HEK293T (cell line): ENCODE data around the gene TM4SF18.

Source experiments
- ELF4 ChIP-seq: fragments of 450-650 bp; IDR thresholded peaks from 2 replicates; pipeline ENCODE4 v1.6.1; 2017; ENCODE audit warnings: antibody characterized with exemption
- FOXA1 ChIP-seq: fragments of 450-650 bp; IDR thresholded peaks from 2 replicates; pipeline ENCODE4 v1.6.1; 2016; ENCODE audit warnings: mild to moderate bottlenecking
- HDGF ChIP-seq: fragments of 450-650 bp; IDR thresholded peaks from 2 replicates; pipeline ENCODE4 v1.6.1; 2017; ENCODE audit warnings: antibody characterized with exemption, borderline replicate concordance
- SP1 ChIP-seq: fragments of 450-650 bp; IDR thresholded peaks from 2 replicates; pipeline ENCODE4 v1.6.1; 2017
- ZNF384 ChIP-seq: fragments of 450-650 bp; IDR thresholded peaks from 2 replicates; pipeline ENCODE4 v1.6.1; 2016

DNA sequence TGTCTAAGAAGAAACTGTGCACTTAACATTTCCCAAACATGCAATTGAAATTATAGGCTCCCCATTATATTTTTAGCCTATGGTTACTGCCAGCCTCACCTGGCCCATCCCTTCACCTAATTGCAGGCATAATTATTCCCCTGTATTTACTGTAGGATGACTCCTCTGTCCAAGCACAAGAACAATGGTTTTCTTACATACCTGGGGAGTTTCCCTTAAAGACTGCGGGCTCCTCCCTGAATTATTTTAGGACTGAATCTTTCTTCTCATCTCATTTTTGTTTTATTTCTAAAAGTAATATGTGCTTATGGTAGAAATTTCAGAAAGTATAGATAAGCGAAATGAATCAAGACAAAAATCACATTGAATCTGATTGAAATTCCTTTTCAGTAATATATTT lies 32.6 kb upstream of the TM4SF18 start:
- TF ChIP-seq ZNF384, result no peak
- no peak for TF ChIP-seq ELF4
- TF ChIP-seq SP1, result no peak
- TF ChIP-seq HDGF, result no peak
- TF ChIP-seq FOXA1, result no peak
